Peyer's patch (tissue), 4 donors: ENCODE results near the gene PALD1.

Experiments
- POLR2A ChIP-seq, 2 donors: fragments of 450-650 bp; IDR thresholded peaks; one replicate each; pipeline ENCODE4 v1.5.1; 2017; ENCODE audit warnings: antibody characterized with exemption in 2 of 2, mild to moderate bottlenecking in 2 of 2, moderate library complexity in 2 of 2
- TF ChIP-seq, protein P1 (sequence below), 6 experiments: fragments of 450-650 bp in 4 of 6; fragments of 200-600 bp in 2 of 6; sonication (generic) in 1 of 6; IDR thresholded peaks; one replicate each; pipeline ENCODE4 v1.5.1; 2017 to 2019; ENCODE audit warnings: antibody characterized with exemption in 6 of 6, mild to moderate bottlenecking in 3 of 6, moderate library complexity in 1 of 6

DNA sequence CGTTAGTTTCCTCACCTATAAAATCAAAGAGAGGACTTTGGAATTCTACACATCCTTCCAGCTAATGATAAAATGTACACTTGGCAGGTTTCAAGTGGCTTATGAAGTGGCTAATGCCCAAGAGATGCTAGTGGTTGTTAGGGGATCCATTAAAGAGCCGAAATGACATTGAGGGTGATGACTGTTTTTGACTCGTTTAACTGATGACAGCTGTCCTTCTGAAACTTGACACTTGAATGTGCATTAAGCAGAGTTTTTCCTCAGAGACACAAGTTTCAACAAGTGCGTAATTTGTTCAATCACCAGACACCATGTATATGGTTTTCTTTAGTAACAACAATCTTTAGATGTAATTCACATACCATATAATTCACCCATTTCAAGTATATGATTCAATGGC is 125.5 kb downstream of the PALD1 start:
- no peak for TF ChIP-seq POLR2A (IDR thresholded peaks at IDR 0.05)
- TF ChIP-seq, protein P1, sequence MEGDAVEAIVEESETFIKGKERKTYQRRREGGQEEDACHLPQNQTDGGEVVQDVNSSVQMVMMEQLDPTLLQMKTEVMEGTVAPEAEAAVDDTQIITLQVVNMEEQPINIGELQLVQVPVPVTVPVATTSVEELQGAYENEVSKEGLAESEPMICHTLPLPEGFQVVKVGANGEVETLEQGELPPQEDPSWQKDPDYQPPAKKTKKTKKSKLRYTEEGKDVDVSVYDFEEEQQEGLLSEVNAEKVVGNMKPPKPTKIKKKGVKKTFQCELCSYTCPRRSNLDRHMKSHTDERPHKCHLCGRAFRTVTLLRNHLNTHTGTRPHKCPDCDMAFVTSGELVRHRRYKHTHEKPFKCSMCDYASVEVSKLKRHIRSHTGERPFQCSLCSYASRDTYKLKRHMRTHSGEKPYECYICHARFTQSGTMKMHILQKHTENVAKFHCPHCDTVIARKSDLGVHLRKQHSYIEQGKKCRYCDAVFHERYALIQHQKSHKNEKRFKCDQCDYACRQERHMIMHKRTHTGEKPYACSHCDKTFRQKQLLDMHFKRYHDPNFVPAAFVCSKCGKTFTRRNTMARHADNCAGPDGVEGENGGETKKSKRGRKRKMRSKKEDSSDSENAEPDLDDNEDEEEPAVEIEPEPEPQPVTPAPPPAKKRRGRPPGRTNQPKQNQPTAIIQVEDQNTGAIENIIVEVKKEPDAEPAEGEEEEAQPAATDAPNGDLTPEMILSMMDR (IDR thresholded peaks at IDR 0.05): no peak
